Measurements from ENCODE around the gene KLF3.
A peak's percentile ranks its signal among the peaks of the same experiment; 100 is the strongest.

DNA sequence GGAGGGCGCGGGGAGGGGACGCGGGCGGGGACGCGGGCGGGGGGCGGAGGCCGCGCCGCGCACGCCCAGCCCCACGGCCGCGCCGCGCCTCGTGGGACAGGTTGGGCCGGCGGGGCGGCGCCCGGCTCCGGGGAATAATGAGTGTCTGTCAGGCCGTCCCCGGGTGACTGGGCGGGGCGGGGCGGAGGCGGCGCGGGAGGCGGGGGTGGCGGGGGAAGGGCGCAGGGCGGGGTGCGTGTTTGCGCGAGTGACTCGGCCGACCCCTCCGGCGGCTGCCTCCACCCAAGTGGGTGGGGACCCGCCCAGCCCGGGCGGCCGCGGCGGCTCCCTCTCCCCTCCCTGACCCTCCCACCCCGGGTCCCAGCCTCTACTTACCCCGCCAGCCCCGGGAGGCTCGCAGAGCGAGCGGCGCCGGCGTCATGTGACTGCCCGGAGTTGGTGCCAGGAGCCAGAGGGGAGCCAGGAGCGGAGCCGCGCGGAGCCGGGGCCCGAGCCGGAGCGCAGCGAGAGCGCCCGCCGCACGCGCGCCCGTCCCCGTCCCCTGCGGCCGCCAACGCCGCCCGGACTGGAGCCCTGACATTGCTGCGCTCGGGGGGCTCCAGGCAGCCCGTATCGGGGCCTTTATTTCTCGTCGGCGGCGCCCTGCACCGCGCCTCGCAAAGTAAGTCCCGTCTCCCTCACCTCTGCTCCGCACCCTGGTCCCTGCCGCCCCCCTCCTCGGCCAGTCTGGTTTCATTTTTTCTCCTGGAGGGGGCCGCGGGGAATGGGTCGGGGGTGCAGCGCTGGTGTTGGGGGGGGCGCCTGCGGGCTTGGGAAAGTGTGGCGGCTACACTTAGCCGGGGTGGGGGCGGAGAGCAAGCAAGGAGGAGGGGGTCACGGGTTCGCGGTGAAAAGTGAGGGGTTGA, at the start of gene KLF3:
- TF ChIP-seq, protein P1, sequence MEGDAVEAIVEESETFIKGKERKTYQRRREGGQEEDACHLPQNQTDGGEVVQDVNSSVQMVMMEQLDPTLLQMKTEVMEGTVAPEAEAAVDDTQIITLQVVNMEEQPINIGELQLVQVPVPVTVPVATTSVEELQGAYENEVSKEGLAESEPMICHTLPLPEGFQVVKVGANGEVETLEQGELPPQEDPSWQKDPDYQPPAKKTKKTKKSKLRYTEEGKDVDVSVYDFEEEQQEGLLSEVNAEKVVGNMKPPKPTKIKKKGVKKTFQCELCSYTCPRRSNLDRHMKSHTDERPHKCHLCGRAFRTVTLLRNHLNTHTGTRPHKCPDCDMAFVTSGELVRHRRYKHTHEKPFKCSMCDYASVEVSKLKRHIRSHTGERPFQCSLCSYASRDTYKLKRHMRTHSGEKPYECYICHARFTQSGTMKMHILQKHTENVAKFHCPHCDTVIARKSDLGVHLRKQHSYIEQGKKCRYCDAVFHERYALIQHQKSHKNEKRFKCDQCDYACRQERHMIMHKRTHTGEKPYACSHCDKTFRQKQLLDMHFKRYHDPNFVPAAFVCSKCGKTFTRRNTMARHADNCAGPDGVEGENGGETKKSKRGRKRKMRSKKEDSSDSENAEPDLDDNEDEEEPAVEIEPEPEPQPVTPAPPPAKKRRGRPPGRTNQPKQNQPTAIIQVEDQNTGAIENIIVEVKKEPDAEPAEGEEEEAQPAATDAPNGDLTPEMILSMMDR (IDR thresholded peaks at IDR 0.05): no peak
- peak; percentile 52 to 54 for TF ChIP-seq POLR2A (IDR thresholded peaks at IDR 0.05)
- peak in 2 of 4 donors; percentile 40 to 43 for TF ChIP-seq EP300 (IDR thresholded peaks at IDR 0.05)
- TF ChIP-seq POLR2AphosphoS5 (IDR thresholded peaks at IDR 0.05): peak; percentile 70 to 94 (median 89)

Measured in sigmoid colon (tissue), 4 donors.